Subcutaneous preadipocyte (primary cell): ENCODE results near the gene MYRIP. TPM values are rescaled to one million over a fixed set of nuclear protein-coding genes. Genes with fewer than 3 reads are reported as not detected.

Source experiments
- small RNA-seq: library from RNA; depleted of rRNA; stranded (forward); fragments of <200 nt; gene quantifications from one replicate; pipeline ENCODE3, GENCODE V24; 2012
- total RNA-seq: library from RNA; depleted of rRNA; stranded (reverse); fragments of >200 nt; gene quantifications from 2 replicates; pipeline ENCODE4 v1.2.3, GENCODE V29; 2012

Gene MYRIP
- total RNA-seq = under 0.01 and 0.20 TPM in 2 replicates

GRCh38 chr3:39809181-39809994 is at the start of gene MYRIP:
MYRIP (plus strand) TSS chr3:39809609; CDS start chr3:39900817, 91,208 bp downstream.

GRCh38 chr3:40309418-40309924 is 500.1 kb downstream of the MYRIP start, which contains the start of gene EIF1B:
EIF1B (plus strand) TSS chr3:40309707; CDS start chr3:40309942, 235 bp downstream.

Small RNAs within 50 kb of the gene (small RNA-seq; reads per million reads assigned to genes)
- gene RF00264 (not detected), gene RN7SL411P (not detected), gene RNU4-56P (not detected)
